Measurements from ENCODE around the gene EFCC1.
"Not testable (repeated sequence)": the region's sequence is repeated elsewhere in the genome, so short reads cannot be mapped to it uniquely, and the experiment has no call there.

Gene EFCC1

DNA sequence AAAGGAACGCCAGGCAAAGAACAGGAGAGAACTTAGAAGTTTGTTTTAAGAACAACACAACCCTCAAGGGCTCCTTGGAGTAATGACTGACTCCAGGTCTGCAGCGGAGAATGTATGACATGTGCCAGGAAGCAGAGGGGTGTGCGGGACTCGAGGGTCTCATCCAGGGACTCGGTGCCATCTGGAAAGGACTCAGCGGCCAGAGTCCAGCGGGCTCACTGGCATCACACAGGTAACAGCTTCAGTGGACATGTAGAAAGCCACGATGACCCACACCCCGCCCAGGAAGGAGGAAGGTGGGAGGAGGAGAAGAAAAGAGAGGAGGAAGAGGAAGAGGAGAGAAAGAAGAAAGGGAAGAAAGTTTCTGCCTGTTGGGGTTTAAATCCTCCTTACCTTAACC, 80.9 kb downstream of the EFCC1 start:
- no peak for DNase-seq (ENCODE audit: low read depth)
- in situ Hi-C loops (cut with HindIII; ENCODE audit: low sequenced_read_pairs), result loop anchor here (10.0 kb wide), 1 partner anchor 87 kb away; the partner anchor contains the start of gene CFAP92
- TF ChIP-seq, protein P1, sequence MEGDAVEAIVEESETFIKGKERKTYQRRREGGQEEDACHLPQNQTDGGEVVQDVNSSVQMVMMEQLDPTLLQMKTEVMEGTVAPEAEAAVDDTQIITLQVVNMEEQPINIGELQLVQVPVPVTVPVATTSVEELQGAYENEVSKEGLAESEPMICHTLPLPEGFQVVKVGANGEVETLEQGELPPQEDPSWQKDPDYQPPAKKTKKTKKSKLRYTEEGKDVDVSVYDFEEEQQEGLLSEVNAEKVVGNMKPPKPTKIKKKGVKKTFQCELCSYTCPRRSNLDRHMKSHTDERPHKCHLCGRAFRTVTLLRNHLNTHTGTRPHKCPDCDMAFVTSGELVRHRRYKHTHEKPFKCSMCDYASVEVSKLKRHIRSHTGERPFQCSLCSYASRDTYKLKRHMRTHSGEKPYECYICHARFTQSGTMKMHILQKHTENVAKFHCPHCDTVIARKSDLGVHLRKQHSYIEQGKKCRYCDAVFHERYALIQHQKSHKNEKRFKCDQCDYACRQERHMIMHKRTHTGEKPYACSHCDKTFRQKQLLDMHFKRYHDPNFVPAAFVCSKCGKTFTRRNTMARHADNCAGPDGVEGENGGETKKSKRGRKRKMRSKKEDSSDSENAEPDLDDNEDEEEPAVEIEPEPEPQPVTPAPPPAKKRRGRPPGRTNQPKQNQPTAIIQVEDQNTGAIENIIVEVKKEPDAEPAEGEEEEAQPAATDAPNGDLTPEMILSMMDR (IDR thresholded peaks at IDR 0.05; ENCODE audit: low read depth, low read length, missing control alignments), result no peak
- no peak overlapping the region for H3K4me3 ChIP-seq (ENCODE audit: low read depth, low read length)

DNA sequence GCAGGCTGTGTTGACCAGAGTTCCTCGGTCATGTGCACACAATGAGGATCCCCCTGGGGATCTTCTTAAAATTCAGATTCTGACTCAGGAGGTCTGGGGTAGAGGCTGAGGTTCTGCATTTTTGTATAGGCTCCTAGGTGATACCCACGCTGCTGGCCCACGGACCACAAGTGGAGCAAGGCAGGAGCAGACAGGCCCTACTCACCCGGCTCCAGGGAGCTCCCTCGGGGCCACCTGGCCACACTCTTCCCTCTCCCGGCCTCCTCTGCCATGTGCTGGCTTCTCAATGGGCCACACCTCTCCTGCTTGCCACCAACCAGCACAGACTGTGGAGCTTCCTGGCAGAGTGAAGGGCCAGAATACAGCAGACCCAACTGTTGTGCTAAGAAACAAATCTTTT, 83.4 kb downstream of the EFCC1 start:
- no peak for DNase-seq (ENCODE audit: low read depth)
- TF ChIP-seq, protein P1 (IDR thresholded peaks at IDR 0.05; ENCODE audit: low read depth, low read length, missing control alignments), result no peak
- in situ Hi-C loops (cut with HindIII; ENCODE audit: low sequenced_read_pairs), result loop anchor here (10.0 kb wide), 1 partner anchor 90 kb away; the partner anchor contains the start of gene CFAP92
- H3K4me3 ChIP-seq (ENCODE audit: low read depth, low read length), result no peak overlapping the region

DNA sequence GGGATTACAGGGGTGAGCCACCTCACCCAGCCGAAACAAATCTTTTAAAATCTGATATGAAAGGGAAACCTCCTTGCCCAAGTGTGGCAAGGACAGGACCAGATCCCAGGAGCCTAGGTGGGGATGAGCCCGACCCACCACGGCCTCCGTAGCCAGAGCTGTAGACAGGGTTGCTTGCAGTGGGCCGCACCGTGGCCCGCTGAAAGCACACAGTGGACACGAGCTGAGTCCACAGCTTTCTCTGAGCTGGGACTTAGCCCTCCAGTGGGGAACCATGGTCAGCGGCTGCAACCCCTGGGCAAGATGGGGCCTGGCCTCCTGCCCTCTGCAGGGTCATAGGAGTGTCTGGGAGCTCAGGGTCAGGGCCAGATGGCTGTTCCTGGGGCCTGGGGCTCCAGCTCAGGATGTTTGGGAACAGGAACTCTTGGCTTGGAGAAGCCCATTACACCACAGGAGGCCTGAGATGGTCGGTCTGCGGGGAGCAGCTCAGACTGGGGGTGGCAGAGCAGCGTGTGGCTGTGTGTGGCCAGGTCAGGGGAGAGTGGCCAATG, 84.1 kb downstream of the EFCC1 start:
- no peak for DNase-seq (ENCODE audit: low read depth)
- in situ Hi-C loops (cut with HindIII; ENCODE audit: low sequenced_read_pairs), result loop anchor here (10.0 kb wide), 1 partner anchor 90 kb away; the partner anchor contains the start of gene CFAP92
- TF ChIP-seq, protein P1 (IDR thresholded peaks at IDR 0.05; ENCODE audit: low read depth, low read length, missing control alignments), result no peak
- H3K4me3 ChIP-seq (ENCODE audit: low read depth, low read length), result no peak overlapping the region

DNA sequence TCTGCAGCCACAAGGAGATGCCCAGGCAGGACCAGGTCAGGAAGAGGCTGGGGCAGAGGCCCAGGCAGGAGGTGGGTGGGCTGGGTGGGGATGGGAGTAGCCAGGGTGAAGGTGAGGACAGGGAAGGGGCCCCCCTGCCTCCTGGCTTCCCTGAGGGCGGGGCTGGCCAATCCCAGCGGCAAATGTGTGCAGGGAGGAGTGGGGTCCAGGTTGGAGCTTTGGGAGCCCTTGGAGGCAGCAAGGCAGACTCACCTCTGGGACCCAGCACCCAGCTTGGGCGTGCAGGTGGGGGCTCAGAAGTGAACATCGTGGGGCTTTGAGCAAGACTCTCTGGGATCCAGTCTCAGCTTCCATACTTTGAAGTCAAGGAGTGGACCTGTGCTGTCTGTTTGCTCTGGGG, 84.7 kb downstream of the EFCC1 start:
- in situ Hi-C loops (cut with HindIII; ENCODE audit: low sequenced_read_pairs), result loop anchor here (10.0 kb wide), 1 partner anchor 91 kb away; the partner anchor contains the start of gene CFAP92
- TF ChIP-seq, protein P1 (IDR thresholded peaks at IDR 0.05; ENCODE audit: low read depth, low read length, missing control alignments), result no peak

DNA sequence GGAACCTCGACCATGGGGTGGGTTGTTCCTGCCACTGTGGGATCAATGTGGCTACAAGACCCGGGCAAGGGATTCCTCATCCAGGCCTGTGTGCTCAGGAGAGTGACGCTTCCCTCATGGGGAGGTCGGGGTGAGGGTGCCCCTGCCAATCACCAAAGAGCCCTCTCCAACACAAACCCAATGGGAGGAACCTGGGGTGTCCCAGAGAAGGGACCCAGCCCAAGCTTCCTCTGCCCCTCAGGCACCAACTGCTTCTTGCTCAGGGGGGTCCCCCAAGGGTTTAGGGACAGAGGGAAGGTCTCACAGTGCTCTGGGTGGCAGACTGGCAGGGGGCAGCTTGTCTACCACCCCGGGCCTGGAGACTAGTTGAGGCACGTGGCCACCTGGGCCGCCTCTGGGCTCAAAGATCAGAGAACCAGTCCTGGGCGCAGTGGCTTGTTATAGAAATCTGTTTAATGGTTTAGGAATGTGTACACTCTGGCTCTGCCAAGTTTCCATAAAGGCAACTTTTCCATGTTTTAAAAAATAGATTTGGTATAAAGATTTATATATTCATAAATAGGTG, 86.1 kb downstream of the EFCC1 start:
- DNase-seq (ENCODE audit: low read depth), result no peak
- TF ChIP-seq, protein P1 (IDR thresholded peaks at IDR 0.05; ENCODE audit: low read depth, low read length, missing control alignments), result no peak
- H3K4me3 ChIP-seq (ENCODE audit: low read depth, low read length), result no peak overlapping the region
- in situ Hi-C loops (cut with HindIII; ENCODE audit: low sequenced_read_pairs), result loop anchor here (10.0 kb wide), 1 partner anchor 92 kb away; the partner anchor contains the start of gene CFAP92

More for the DNA sequence above, 84.7 kb downstream of the EFCC1 start:
- no peak overlapping the region for H3K4me3 ChIP-seq (ENCODE audit: low read depth, low read length)
- no peak for DNase-seq (ENCODE audit: low read depth)

DNA sequence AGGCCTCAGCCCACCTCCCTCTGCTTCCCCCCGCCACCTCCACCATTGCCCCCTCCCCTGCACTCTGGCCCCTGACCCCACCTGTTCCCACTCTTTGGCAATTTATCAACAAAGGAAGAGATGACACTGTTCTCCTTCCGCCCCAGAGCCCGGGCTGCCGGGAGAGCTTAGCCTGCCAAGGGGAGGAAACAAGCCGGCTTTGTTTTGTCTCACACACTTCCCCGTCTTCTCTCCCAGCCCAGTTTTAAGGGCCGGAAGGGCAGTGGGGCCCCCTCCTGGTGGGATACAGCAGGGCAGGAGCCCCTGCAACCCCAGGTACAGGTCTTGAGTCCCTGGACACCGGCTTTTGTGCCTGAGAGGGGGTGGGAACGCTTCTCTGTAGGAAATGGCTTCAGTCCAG, 86.8 kb downstream of the EFCC1 start:
- not testable (repeated sequence) for DNase-seq (ENCODE audit: low read depth); H3K4me3 ChIP-seq (ENCODE audit: low read depth, low read length)
- in situ Hi-C loops (cut with HindIII; ENCODE audit: low sequenced_read_pairs), result loop anchor here (10.0 kb wide), 1 partner anchor 93 kb away; the partner anchor contains the start of gene CFAP92

DNA sequence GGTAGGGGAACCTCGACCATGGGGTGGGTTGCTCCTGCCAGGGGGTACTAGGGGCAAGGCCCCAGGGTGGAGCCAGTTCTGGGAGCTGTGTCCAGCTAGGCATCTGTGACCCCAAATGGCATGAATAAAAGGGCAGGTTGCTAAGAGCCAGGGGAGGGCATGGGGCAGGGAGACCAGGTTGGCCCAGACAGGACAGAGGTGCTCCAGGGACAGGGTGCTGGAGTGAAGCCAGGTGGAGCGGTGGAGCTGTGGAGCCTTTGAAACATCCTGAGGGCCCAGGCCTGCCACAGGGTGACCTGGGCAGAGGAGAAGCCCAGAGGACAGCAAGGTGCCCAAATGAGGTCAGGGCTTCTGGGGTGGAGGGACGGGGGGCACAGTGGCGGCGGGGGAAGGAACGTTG, 87.2 kb downstream of the EFCC1 start:
- H3K4me3 ChIP-seq (ENCODE audit: low read depth, low read length); DNase-seq (ENCODE audit: low read depth): not testable (repeated sequence)
- in situ Hi-C loops (cut with HindIII; ENCODE audit: low sequenced_read_pairs), result loop anchor here (10.0 kb wide), 1 partner anchor 94 kb away; the partner anchor contains the start of gene CFAP92

Data from astrocyte of the cerebellum (primary cell).